ENCODE results near the gene UFM1.

Gene UFM1

GRCh38 chr13:38366954-38367645 is 17.4 kb downstream of the UFM1 start:
- no peak for DNase-seq

GRCh38 chr13:38369058-38369457 is 19.4 kb downstream of the UFM1 start:
- peak; percentile 55 for DNase-seq

- peak; percentile 80 for DNase-seq
These were observed 20.4 kb downstream of the UFM1 start for GRCh38 chr13:38370096-38370495.

- DNase-seq = no peak
These were observed 23.3 kb downstream of the UFM1 start for GRCh38 chr13:38372820-38373383.

- DNase-seq = peak; percentile 64
These were observed 26.9 kb downstream of the UFM1 start for GRCh38 chr13:38376546-38376945.

GRCh38 chr13:38381890-38382289 is 32.2 kb downstream of the UFM1 start:
- DNase-seq = no peak

GRCh38 chr13:38382946-38383345 is 33.3 kb downstream of the UFM1 start:
- no peak for DNase-seq

- no peak for DNase-seq
These were observed 34.5 kb downstream of the UFM1 start for GRCh38 chr13:38384171-38384570.

- DNase-seq = peak; percentile 41
These were observed 35.7 kb downstream of the UFM1 start for GRCh38 chr13:38385153-38385891.

- DNase-seq = no peak
These were observed 36.8 kb downstream of the UFM1 start for GRCh38 chr13:38386421-38386820.

- no peak for DNase-seq
These were observed 41.7 kb downstream of the UFM1 start for GRCh38 chr13:38391341-38391740.

- no peak for DNase-seq
These were observed 45.3 kb downstream of the UFM1 start for GRCh38 chr13:38394777-38395496.

GRCh38 chr13:38395497-38395788 is 45.8 kb downstream of the UFM1 start:
- no peak for DNase-seq

GRCh38 chr13:38398711-38399493 is 49.3 kb downstream of the UFM1 start:
- DNase-seq = peak; percentile 77

GRCh38 chr13:38399535-38399934 is 49.9 kb downstream of the UFM1 start:
- DNase-seq = no peak

- no peak for DNase-seq
These were observed 51.6 kb downstream of the UFM1 start for GRCh38 chr13:38401276-38401675.

GRCh38 chr13:38405216-38405615 is 55.6 kb downstream of the UFM1 start:
- no peak for DNase-seq

- DNase-seq = no peak
These were observed 60.1 kb downstream of the UFM1 start for GRCh38 chr13:38409771-38410170.

GRCh38 chr13:38412266-38412665 is 62.6 kb downstream of the UFM1 start:
- DNase-seq = no peak

Measured in OCI-M1 (cell line).